K562 (cell line): ENCODE measurements around the gene B4GALT5. TPM values are rescaled to one million over a fixed set of nuclear protein-coding genes. Genes with fewer than 3 reads are reported as not detected.
A peak's percentile ranks its signal among the peaks of the same experiment; 100 is the strongest.
"Not testable (repeated sequence)": the region's sequence is repeated elsewhere in the genome, so short reads cannot be mapped to it uniquely, and the experiment has no call there.

ENCODE experiments used
- ATAC-seq: fragments of 200-7000 bp; cut with Tn5 transposase; 3 replicates; pipeline ENCODE4 v1.9.1; 2020; ENCODE audit warnings: moderate library complexity
- BruUV-seq: library from RNA; stranded (reverse); fragments of 400-500 nt; replicated peaks from 2 replicates; lab custom pipeline; 2021; lab: Mats Ljungman, UMichigan
- CTCF ChIA-PET: fragments of 300-600 bp; formaldehyde crosslinking; extraction: SDS; loops from one replicate; lab custom pipeline; 2021; ENCODE audit warnings: low intra/inter-chr PET ratio; lab: Yijun Ruan, JAX
- POLR2A ChIA-PET: fragments of 300-600, 350-650 bp; sonication (Branson Sonifier 250); formaldehyde crosslinking; extraction: SDS; loops from one replicate; lab custom pipeline; 2021; ENCODE audit warnings: antibody characterized with exemption, inconsistent platforms; lab: Yijun Ruan, JAX
- DNase-seq, 4 experiments: peaks; one replicate each; pipeline versions ENCODE4 v3.0.0 to v3.0.0-alpha.2; 2011 to 2018; ENCODE audit warnings: low spot score in 3 of 4, mixed read lengths in 3 of 4; ENCODE audit errors: extremely low read depth in 1 of 4
- FAIRE-seq: peaks from 2 replicates; lab custom pipeline; 2011; peaks lifted over from hg19 to GRCh38; lab: Jason Lieb, UNC
- H2AFZ ChIP-seq: 2 replicates; pipeline ENCODE4 v1.6.0; 2011; ENCODE audit warnings: low read depth, low read length, control low read depth, inconsistent platforms
- H3K27ac ChIP-seq: fragments of 200-600 bp; 3 replicates; pipeline ENCODE4 v1.8.0; 2011; ENCODE audit warnings: low read depth, mild to moderate bottlenecking, control low read depth, inconsistent platforms, low read length, moderate library complexity, mixed read lengths; ENCODE audit errors: extremely low read depth
- H3K27me3 ChIP-seq, 2 experiments: fragments of 300-600 bp in 1 of 2; 2 replicates in 1 of 2; 3 replicates in 1 of 2; pipeline versions ENCODE4 v1.6.0 to v1.8.0; 2011; ENCODE audit warnings: inconsistent platforms in 2 of 2, low read length in 2 of 2, mild to moderate bottlenecking in 1 of 2, mixed read lengths in 1 of 2, moderate library complexity in 1 of 2; ENCODE audit not compliant: control insufficient read depth in 2 of 2, insufficient read depth in 2 of 2
- H3K36me3 ChIP-seq: fragments of 300-600 bp; 3 replicates; pipeline ENCODE4 v1.8.0; 2011; ENCODE audit warnings: mild to moderate bottlenecking, low read length, inconsistent platforms; ENCODE audit not compliant: control insufficient read depth, insufficient read depth
- H3K4me1 ChIP-seq, 2 experiments: fragments of 200-600 bp in 1 of 2; replicated peaks in 1 of 2; 2 replicates in 1 of 2; 3 replicates in 1 of 2; pipeline versions ENCODE4 v1.5.1 to v1.8.0; 2011; ENCODE audit warnings: inconsistent platforms in 2 of 2, low read length in 2 of 2, mild to moderate bottlenecking in 1 of 2, mixed read lengths in 1 of 2, moderate library complexity in 1 of 2; ENCODE audit not compliant: control insufficient read depth in 2 of 2, insufficient read depth in 2 of 2
- H3K4me2 ChIP-seq: 2 replicates; pipeline ENCODE4 v1.6.1; 2011; ENCODE audit warnings: low read length, control low read depth, inconsistent platforms, mixed read lengths; ENCODE audit not compliant: insufficient read depth
- H3K4me3 ChIP-seq: fragments of 200-600 bp; sonication (generic), shearing (Covaris generic); 2 replicates; pipeline ENCODE4 v1.5.1; 2016; ENCODE audit warnings: control low read depth, inconsistent platforms
- H3K79me2 ChIP-seq: fragments of 200-600 bp; 3 replicates; pipeline ENCODE4 v1.8.0; 2011; ENCODE audit warnings: low read length, inconsistent platforms; ENCODE audit not compliant: control insufficient read depth, insufficient read depth
- H3K9ac ChIP-seq, 2 experiments: 2 replicates each; pipeline versions ENCODE4 v1.6.0 to v1.6.1; 2011; ENCODE audit warnings: low read depth in 2 of 2, low read length in 2 of 2, control low read depth in 1 of 2, inconsistent platforms in 1 of 2, mild to moderate bottlenecking in 1 of 2, mixed read lengths in 1 of 2; ENCODE audit not compliant: insufficient read depth in 1 of 2
- H3K9me1 ChIP-seq: one replicate; pipeline ENCODE4 v1.6.0; 2011; ENCODE audit warnings: inconsistent platforms, mild to moderate bottlenecking, low read length, moderate library complexity; ENCODE audit not compliant: control insufficient read depth, insufficient read depth
- H3K9me3 ChIP-seq: replicated peaks from 2 replicates; pipeline ENCODE4 v1.5.1; 2011; ENCODE audit warnings: low read depth, low read length, inconsistent platforms; ENCODE audit not compliant: control insufficient read depth, insufficient read depth
- H4K20me1 ChIP-seq: replicated peaks from 2 replicates; pipeline ENCODE4 v1.6.1; 2011; ENCODE audit warnings: low read length, inconsistent platforms, mixed read lengths; ENCODE audit not compliant: control insufficient read depth, insufficient read depth
- KDM1A ChIP-seq, 2 experiments: fragments of 450-650 bp; IDR thresholded peaks; 2 replicates each; pipeline ENCODE4 v1.6.1; 2016; ENCODE audit warnings: mild to moderate bottlenecking in 2 of 2
- NRF1 ChIP-seq, 2 experiments: fragments of 450-650 bp; IDR thresholded peaks in 1 of 2; conservative IDR thresholded peaks in 1 of 2; 2 replicates each; pipeline ENCODE4 v1.6.1; 2014; ENCODE audit warnings: mild to moderate bottlenecking in 2 of 2
- ZBTB11 ChIP-seq, 3 experiments: fragments of 200-800 bp in 1 of 3; fragments of 250-450 bp in 1 of 3; fragments of 450-650 bp in 1 of 3; sonication (Bioruptor Pico) in 1 of 3; sonication (Bioruptor generic) in 1 of 3; formaldehyde crosslinking in 1 of 3; IDR thresholded peaks; 2 replicates each; pipeline versions ENCODE4 v1.6.1 to v1.8.0; 2016 to 2022; ENCODE audit warnings: mild to moderate bottlenecking in 2 of 3, missing genetic modification characterization in 2 of 3, missing compliant biosample characterization in 1 of 3, moderate library complexity in 1 of 3
- ZKSCAN8 ChIP-seq: fragments of 200-800 bp; sonication (Bioruptor generic); IDR thresholded peaks from 2 replicates; pipeline ENCODE4 v1.6.1; 2016; ENCODE audit warnings: missing genetic modification characterization, missing compliant biosample characterization
- ZNF121 ChIP-seq: sonication (generic); formaldehyde crosslinking; conservative IDR thresholded peaks from 2 replicates; pipeline ENCODE4 v1.8.0; 2022; ENCODE audit warnings: missing genetic modification reagents
- WGBS: fragments of 100-300 bp; shearing (Covaris generic); methylation state at CpG from one replicate; pipeline ENCODE4 v1.1.6; 2016; ENCODE audit warnings: low coverage, mixed read lengths; ENCODE audit not compliant: insufficient coverage; ENCODE audit errors: missing lambda C conversion rate; 5-methylcytosine and 5-hydroxymethylcytosine counted together
- in situ Hi-C: fragments of 300-500 bp; cut with MboI; formaldehyde crosslinking; loops from 4 replicates; pipeline ENCODE4 v1.15.0; 2018; ENCODE audit warnings: inconsistent platforms, mixed read lengths
- intact Hi-C: fragments of 100-400 bp; cut with micrococcal nuclease; formaldehyde crosslinking; loops from 2 replicates; pipeline ENCODE4 v1.14.2; 2022
- polyA plus RNA-seq, 8 experiments: library from polyadenylated mRNA; depleted of rRNA in 4 of 8; stranded (reverse) in 5 of 8; unstranded in 3 of 8; fragments of >200 nt; fragmentation: Nextera tagmentation in 2 of 8; fragmentation: Illumina TruSeq in 1 of 8; extraction: Ambion mirVana in 2 of 8; extraction: Trizol in 1 of 8; gene quantifications; 2 replicates each; pipeline versions ENCODE4 v1.2.1 to v1.2.3, GENCODE V29; 2011 to 2014; ENCODE audit warnings: inconsistent platforms in 1 of 8, missing spikeins in 1 of 8
- total RNA-seq, 7 experiments: library from RNA; depleted of rRNA in 6 of 7; stranded (reverse); fragments of >200 nt in 6 of 7; fragmentation: Illumina TruSeq in 2 of 7; extraction: Trizol in 2 of 7; gene quantifications; 2 replicates each; pipeline versions ENCODE4 v1.2.1 to v1.2.3, GENCODE V29; 2011 to 2021; ENCODE audit warnings: low replicate concordance in 1 of 7

Gene B4GALT5
- total and polyA plus RNA-seq, 9 of the 15 experiments (the other 6 are each of a cell fraction or from before 2014, with no cell fraction given) = 8.5 to 32.6 (median 23.4) TPM

GRCh38 chr20:49611539-49612126, 102.0 kb downstream of the B4GALT5 start:
- H3K9me1 ChIP-seq, H3K79me2 ChIP-seq, FAIRE-seq, POLR2A ChIA-PET, ATAC-seq, BruUV-seq, H3K9me3 ChIP-seq, H4K20me1 ChIP-seq, H3K36me3 ChIP-seq, DNase-seq, H3K27ac ChIP-seq: not testable (repeated sequence)
- Histone ChIP-seq H3K4me2 (peak overlapping the region; percentile 100), H3K4me1 (peaks cover 5 to 22% of the 10 kb centered on the region in 2 experiments; a peak in 4 of 5 replicates), H3K9ac (peak overlapping the region; percentile 11 to 81; a peak in 2 of 4 replicates), H3K4me3 (peak overlapping the region; percentile 43; the same call in 1 of the 2 replicates), H3K27me3 (peaks cover 0 to 16% of the 10 kb centered on the region in 2 experiments; a peak in 3 of 5 replicates), H2AFZ (peak overlapping the region; percentile 100)
- intact Hi-C loops = loop anchor here (1.0 to 5.0 kb wide), 7 partner anchors 89 to 566 kb away; partner anchors contain the start of genes B4GALT5 and SLC9A8
- 56% methylated on average over 6 of the region's 6 CpGs for WGBS
- in situ Hi-C loops = loop anchor here (5.0 kb wide), 1 partner anchor 236 kb away; no protein-coding TSS in a partner anchor
- CTCF ChIA-PET = interaction anchor here (0.6 to 4.9 kb wide), 14 partner anchors 70 to 474 kb away, joined by 3 to 70 read pairs (median 8); partner anchors contain the start of gene SLC9A8
- peak in 1 of 3 experiments; percentile 8; a peak in 1 of 6 replicates for TF ChIP-seq ZBTB11 (CRISPR knock-in tag; IDR thresholded peaks at IDR 0.05)
- peak in 1 of 2 experiments; percentile 46; a peak in 3 of 4 replicates for TF ChIP-seq NRF1 (conservative IDR thresholded peaks at IDR 0.05 in 1 of 2, IDR thresholded peaks at IDR 0.05 in 1 of 2)
- 0 out of 4 replicates have a peak, but pooled peaks of 1 of the 2 experiments have one; percentile 3 for TF ChIP-seq KDM1A (IDR thresholded peaks at IDR 0.05)
- TF ChIP-seq ZNF121 (CRISPR knock-in tag) = peak; percentile 37
- TF ChIP-seq ZKSCAN8 (CRISPR knock-in tag) = peak; percentile 90; the same call in 1 of the 2 replicates
